SK-N-SH (cell line): ENCODE results near the gene PPP1R16B. TPM values are rescaled to one million over a fixed set of nuclear protein-coding genes. Genes with fewer than 3 reads are reported as not detected.

ENCODE experiments used
- CTCF ChIA-PET: fragments of 300-600, 350-600 bp; formaldehyde crosslinking; extraction: SDS; loops from one replicate; lab custom pipeline; 2021; lab: Yijun Ruan, JAX
- POLR2A ChIA-PET: fragments of 350-600 bp; sonication (Branson Sonifier 250); formaldehyde crosslinking; extraction: SDS; loops from one replicate; lab custom pipeline; 2020; ENCODE audit warnings: antibody characterized with exemption, inconsistent platforms; lab: Yijun Ruan, JAX
- DNase-seq: peaks from one replicate; pipeline ENCODE4 v3.0.0; 2012
- H2AFZ ChIP-seq: fragments of 200-600 bp; sonication (generic); 2 replicates; pipeline ENCODE4 v1.8.1; 2016; ENCODE audit warnings: antibody characterized with exemption, mild to moderate bottlenecking, low read depth
- H3F3A ChIP-seq: fragments of 200-600 bp; sonication (generic); replicated peaks from 2 replicates; pipeline ENCODE3; 2016; ENCODE audit warnings: antibody characterized with exemption, mild to moderate bottlenecking; ENCODE audit not compliant: insufficient read depth
- H3K27ac ChIP-seq, 2 experiments: fragments of 200-500 bp in 1 of 2; fragments of 200-600 bp in 1 of 2; sonication (Bioruptor generic) in 1 of 2; sonication (generic), shearing (Covaris generic) in 1 of 2; 2 replicates each; pipeline versions ENCODE4 v1.5.1 to v1.6.1; 2014 to 2016; ENCODE audit warnings: low read depth in 2 of 2, inconsistent platforms in 1 of 2, low read length in 1 of 2, mild to moderate bottlenecking in 1 of 2, mixed read lengths in 1 of 2
- H3K27me3 ChIP-seq: fragments of 200-600 bp; sonication (generic), shearing (Covaris generic); 2 replicates; pipeline ENCODE4 v1.6.1; 2016; ENCODE audit warnings: mixed run types; ENCODE audit not compliant: insufficient read depth
- H3K36me3 ChIP-seq, 2 experiments: fragments of 200-500 bp in 1 of 2; fragments of 200-600 bp in 1 of 2; sonication (Bioruptor generic) in 1 of 2; sonication (generic) in 1 of 2; replicated peaks in 1 of 2; 2 replicates each; pipeline versions ENCODE3 to v1.5.1; 2014 to 2016; ENCODE audit warnings: low read length in 1 of 2, mild to moderate bottlenecking in 1 of 2; ENCODE audit not compliant: insufficient read depth in 2 of 2, control insufficient read depth in 1 of 2
- H3K4me1 ChIP-seq, 2 experiments: fragments of 200-500 bp in 1 of 2; fragments of 200-600 bp in 1 of 2; sonication (Bioruptor generic) in 1 of 2; sonication (generic), shearing (Covaris generic) in 1 of 2; 2 replicates each; pipeline versions ENCODE4 v1.5.1 to v1.6.1; 2014 to 2016; ENCODE audit warnings: low read depth in 1 of 2, low read length in 1 of 2, mixed run types in 1 of 2; ENCODE audit not compliant: insufficient read depth in 2 of 2, control insufficient read depth in 1 of 2
- H3K4me2 ChIP-seq: fragments of 200-600 bp; sonication (generic), shearing (Covaris generic); 2 replicates; pipeline ENCODE4 v1.6.1; 2017; ENCODE audit warnings: mixed run types
- H3K4me3 ChIP-seq, 2 experiments: fragments of 200-500 bp in 1 of 2; fragments of 200-600 bp in 1 of 2; sonication (Bioruptor generic) in 1 of 2; sonication (generic), shearing (Covaris generic) in 1 of 2; 2 replicates each; pipeline versions ENCODE4 v1.5.1 to v1.8.1; 2014 to 2016; ENCODE audit warnings: low read depth in 2 of 2, inconsistent platforms in 1 of 2, low read length in 1 of 2, mild to moderate bottlenecking in 1 of 2, mixed read lengths in 1 of 2, moderate library complexity in 1 of 2
- H3K79me2 ChIP-seq: fragments of 200-600 bp; sonication (generic); 2 replicates; pipeline ENCODE4 v1.8.1; 2017; ENCODE audit warnings: mild to moderate bottlenecking; ENCODE audit not compliant: insufficient read depth
- H3K9ac ChIP-seq: fragments of 200-600 bp; sonication (generic); 2 replicates; pipeline ENCODE4 v1.6.1; 2017; ENCODE audit warnings: mixed run types
- H3K9me2 ChIP-seq: fragments of 200-600 bp; sonication (generic); 2 replicates; pipeline ENCODE4 v1.6.1; 2017; ENCODE audit warnings: mixed run types
- H3K9me3 ChIP-seq: fragments of 200-600 bp; sonication (generic); 2 replicates; pipeline ENCODE4 v1.6.1; 2017; ENCODE audit warnings: mixed run types, mild to moderate bottlenecking, moderate library complexity
- H4K20me1 ChIP-seq: fragments of 200-600 bp; sonication (generic); 2 replicates; pipeline ENCODE4 v1.6.1; 2017; ENCODE audit warnings: mild to moderate bottlenecking, mixed run types; ENCODE audit not compliant: insufficient read depth
- CHD2 ChIP-seq: fragments of 150-350 bp; IDR thresholded peaks from 2 replicates; pipeline ENCODE4 v1.6.1; 2018; ENCODE audit warnings: low read length; ENCODE audit not compliant: partially characterized antibody
- ELF1 ChIP-seq: IDR thresholded peaks from 2 replicates; pipeline ENCODE4 v1.4.0; 2012
- EZH2phosphoT487 ChIP-seq: fragments of 200-600 bp; sonication (generic); IDR thresholded peaks from 2 replicates; pipeline ENCODE4 v1.6.1; 2017; ENCODE audit warnings: low read depth, mixed run types, mild to moderate bottlenecking, antibody characterized with exemption, moderate library complexity, borderline replicate concordance
- FOSL2 ChIP-seq: IDR thresholded peaks from 2 replicates; pipeline ENCODE4 v1.4.0; 2012; ENCODE audit warnings: low read depth, mild to moderate bottlenecking, moderate library complexity, borderline replicate concordance
- GATA2 ChIP-seq: sonication (generic); formaldehyde crosslinking; IDR thresholded peaks from 2 replicates; pipeline ENCODE4 v1.5.0; 2020; ENCODE audit warnings: mild to moderate bottlenecking, missing genetic modification reagents
- JUND ChIP-seq: IDR thresholded peaks from 2 replicates; pipeline ENCODE4 v1.4.0; 2012
- NFIC ChIP-seq: IDR thresholded peaks from 2 replicates; pipeline ENCODE4 v1.4.0; 2012; ENCODE audit warnings: borderline replicate concordance
- NRF1 ChIP-seq: IDR thresholded peaks from 2 replicates; pipeline ENCODE4 v1.6.1; 2012; ENCODE audit warnings: low read depth, mild to moderate bottlenecking, low read length
- POLR2AphosphoS5 ChIP-seq: IDR thresholded peaks from 2 replicates; pipeline ENCODE4 v1.6.1; 2012; ENCODE audit warnings: low read depth, low read length
- RFX5 ChIP-seq: IDR thresholded peaks from 2 replicates; pipeline ENCODE4 v1.6.1; 2012; ENCODE audit warnings: mild to moderate bottlenecking, improper control_type of control experiment, low read length
- RXRA ChIP-seq: IDR thresholded peaks from 2 replicates; pipeline ENCODE4 v1.4.0; 2012; ENCODE audit warnings: low read depth, mild to moderate bottlenecking, borderline replicate concordance
- SMC3 ChIP-seq: IDR thresholded peaks from 2 replicates; pipeline ENCODE4 v1.6.1; 2012; ENCODE audit warnings: low read depth, low read length, improper control_type of control experiment
- TEAD4 ChIP-seq: IDR thresholded peaks from 2 replicates; pipeline ENCODE4 v1.4.0; 2012; ENCODE audit warnings: mild to moderate bottlenecking, borderline replicate concordance; ENCODE audit not compliant: insufficient read depth
- YY1 ChIP-seq: IDR thresholded peaks from 2 replicates; pipeline ENCODE4 v1.4.0; 2012; ENCODE audit warnings: low read depth, mild to moderate bottlenecking
- WGBS: methylation state at CpG from one replicate; pipeline ENCODE4 v1.1.6; 2017; ENCODE audit warnings: low lambda C conversion rate; 5-methylcytosine and 5-hydroxymethylcytosine counted together
- polyA plus RNA-seq, 3 experiments: library from polyadenylated mRNA; depleted of rRNA; stranded (reverse); fragments of >200 nt; gene quantifications; 2 replicates each; pipeline ENCODE4 v1.2.3, GENCODE V29; 2012
- TF ChIP-seq, protein P1 (sequence below): IDR thresholded peaks from 2 replicates; pipeline ENCODE4; 2012
- TF ChIP-seq, protein P2 (sequence below): fragments of 150-350 bp; IDR thresholded peaks from 2 replicates; pipeline ENCODE4 v1.6.1; 2016; ENCODE audit warnings: mild to moderate bottlenecking, low read depth, low read length
- TF ChIP-seq, protein P3 (sequence below): IDR thresholded peaks from 2 replicates; pipeline ENCODE4 v1.4.0; 2012; ENCODE audit warnings: low read depth, borderline replicate concordance

PPP1R16B gene
- polyA plus RNA-seq, 1 of the 3 experiments (the other 2 are of a cell fraction): 0.28 TPM

DNA sequence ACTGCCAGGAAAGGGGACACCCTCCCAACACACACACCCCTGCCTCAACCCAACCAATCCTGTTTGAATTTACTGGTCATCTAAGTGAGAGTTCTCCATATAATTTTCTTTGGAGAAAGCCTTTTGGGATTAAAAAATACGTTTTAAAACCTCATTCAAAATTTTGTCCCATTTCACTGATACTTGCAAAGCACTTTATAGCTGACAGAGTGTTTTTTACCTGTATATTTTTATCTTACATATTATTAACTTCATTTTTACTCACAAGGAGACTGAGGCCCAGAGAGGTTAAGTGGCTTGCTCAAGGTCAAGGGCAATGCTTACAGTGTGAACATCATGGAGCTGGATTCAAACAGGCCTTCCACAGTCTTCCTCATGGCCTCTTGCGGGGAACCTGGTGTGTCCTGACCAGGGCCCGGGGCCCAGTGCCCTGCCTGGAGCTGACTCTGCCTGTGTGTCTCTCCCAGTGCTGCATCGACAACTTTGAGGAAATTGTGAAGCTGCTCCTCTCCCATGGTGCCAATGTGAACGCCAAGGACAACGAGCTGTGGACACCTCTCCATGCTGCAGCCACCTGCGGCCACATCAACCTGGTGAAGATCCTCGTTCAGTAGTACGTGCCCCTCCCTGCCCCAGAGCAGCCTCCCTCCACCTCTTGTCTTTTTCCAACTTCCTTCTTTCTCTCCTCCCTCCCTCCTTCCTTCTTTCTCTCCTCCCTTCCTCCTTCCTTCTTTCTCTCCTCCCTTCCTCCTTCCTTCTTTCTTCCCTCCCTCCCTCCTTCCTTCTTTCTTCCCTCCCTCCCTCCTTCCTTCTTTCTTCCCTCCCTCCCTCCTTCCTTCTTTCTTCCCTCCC is 89.8 kb downstream of the PPP1R16B start:
- no peak overlapping the region for H3K4me2 ChIP-seq
- no peaks in the 10 kb centered on the region for H3F3A ChIP-seq
- POLR2A ChIA-PET: interaction anchor here (0.6 to 4.0 kb wide), 5 partner anchors 12 to 37 kb away, joined by 3 to 23 read pairs (median 3); partner anchors contain the start of gene FAM83D
- H3K27ac ChIP-seq: peak overlapping the region in 1 of 2 experiments; percentile 80; a peak in 1 of 4 replicates
- peaks cover 0 to 2% of the 10 kb centered on the region in 2 experiments for H3K36me3 ChIP-seq
- WGBS: 49% methylated on average over 5 of the region's 9 CpGs
- H3K9ac ChIP-seq: no peak overlapping the region
- no peak for DNase-seq
- H3K79me2 ChIP-seq: no peaks in the 10 kb centered on the region
- no peak overlapping the region for H2AFZ ChIP-seq
- H4K20me1 ChIP-seq: no peaks in the 10 kb centered on the region
- no peak for TF ChIP-seq RXRA
- TF ChIP-seq, protein P1, sequence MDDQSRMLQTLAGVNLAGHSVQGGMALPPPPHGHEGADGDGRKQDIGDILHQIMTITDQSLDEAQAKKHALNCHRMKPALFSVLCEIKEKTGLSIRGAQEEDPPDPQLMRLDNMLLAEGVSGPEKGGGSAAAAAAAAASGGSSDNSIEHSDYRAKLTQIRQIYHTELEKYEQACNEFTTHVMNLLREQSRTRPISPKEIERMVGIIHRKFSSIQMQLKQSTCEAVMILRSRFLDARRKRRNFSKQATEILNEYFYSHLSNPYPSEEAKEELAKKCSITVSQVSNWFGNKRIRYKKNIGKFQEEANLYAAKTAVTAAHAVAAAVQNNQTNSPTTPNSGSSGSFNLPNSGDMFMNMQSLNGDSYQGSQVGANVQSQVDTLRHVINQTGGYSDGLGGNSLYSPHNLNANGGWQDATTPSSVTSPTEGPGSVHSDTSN: no peak
- TF ChIP-seq, protein P2, sequence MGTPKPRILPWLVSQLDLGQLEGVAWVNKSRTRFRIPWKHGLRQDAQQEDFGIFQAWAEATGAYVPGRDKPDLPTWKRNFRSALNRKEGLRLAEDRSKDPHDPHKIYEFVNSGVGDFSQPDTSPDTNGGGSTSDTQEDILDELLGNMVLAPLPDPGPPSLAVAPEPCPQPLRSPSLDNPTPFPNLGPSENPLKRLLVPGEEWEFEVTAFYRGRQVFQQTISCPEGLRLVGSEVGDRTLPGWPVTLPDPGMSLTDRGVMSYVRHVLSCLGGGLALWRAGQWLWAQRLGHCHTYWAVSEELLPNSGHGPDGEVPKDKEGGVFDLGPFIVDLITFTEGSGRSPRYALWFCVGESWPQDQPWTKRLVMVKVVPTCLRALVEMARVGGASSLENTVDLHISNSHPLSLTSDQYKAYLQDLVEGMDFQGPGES: no peak
- TF ChIP-seq TEAD4: no peak
- no peak for TF ChIP-seq CHD2
- no peak for TF ChIP-seq EZH2phosphoT487
- no peak for TF ChIP-seq RFX5
- TF ChIP-seq JUND: no peak
- no peak for TF ChIP-seq NFIC
- TF ChIP-seq, protein P3, sequence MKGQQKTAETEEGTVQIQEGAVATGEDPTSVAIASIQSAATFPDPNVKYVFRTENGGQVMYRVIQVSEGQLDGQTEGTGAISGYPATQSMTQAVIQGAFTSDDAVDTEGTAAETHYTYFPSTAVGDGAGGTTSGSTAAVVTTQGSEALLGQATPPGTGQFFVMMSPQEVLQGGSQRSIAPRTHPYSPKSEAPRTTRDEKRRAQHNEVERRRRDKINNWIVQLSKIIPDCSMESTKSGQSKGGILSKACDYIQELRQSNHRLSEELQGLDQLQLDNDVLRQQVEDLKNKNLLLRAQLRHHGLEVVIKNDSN: no peak
- CTCF ChIA-PET: interaction anchor here (0.8 to 6.7 kb wide), 18 partner anchors 8 to 262 kb away, joined by 3 to 58 read pairs (median 4); partner anchors contain the start of genes FAM83D, PPP1R16B and SLC32A1
- H3K27me3 ChIP-seq: peaks cover 14% of the 10 kb centered on the region; the same call in 1 of the 2 replicates
- no peaks in the 10 kb centered on the region for H3K9me2 ChIP-seq
- peaks cover 0 to 28% of the 10 kb centered on the region in 2 experiments; a peak in 1 of 4 replicates for H3K4me1 ChIP-seq
- H3K9me3 ChIP-seq: no peaks in the 10 kb centered on the region
- H3K4me3 ChIP-seq: no peak overlapping the region

DNA sequence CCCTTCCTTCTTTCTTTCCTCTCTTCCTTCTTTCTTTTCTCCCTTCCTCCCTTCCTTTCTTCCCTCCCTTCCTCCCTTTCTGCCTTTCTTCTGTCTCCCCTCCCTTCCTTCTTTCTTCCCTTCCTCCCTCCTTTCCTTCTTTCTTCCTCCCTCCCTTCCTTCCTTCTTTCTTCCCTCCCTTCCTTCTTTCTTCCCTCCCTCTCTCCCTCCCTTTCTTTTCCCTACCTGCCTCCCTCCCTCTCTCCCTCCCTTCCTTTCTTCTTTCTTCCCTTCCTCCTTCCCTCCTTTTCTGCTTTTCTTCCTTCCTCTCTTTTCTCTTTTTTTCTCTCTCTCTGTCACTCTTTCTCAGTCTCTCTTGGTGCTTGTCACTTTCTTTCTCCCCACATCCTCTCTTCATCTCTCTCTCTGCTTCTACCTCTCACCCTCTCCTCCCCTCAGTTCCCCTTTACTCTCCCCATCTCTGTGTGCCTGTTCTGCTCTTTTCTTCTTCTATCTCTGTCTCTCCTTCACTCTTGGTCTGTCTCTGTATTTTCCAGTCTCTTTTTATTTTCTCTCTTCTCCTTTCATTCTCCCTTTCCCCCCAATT is 90.6 kb downstream of the PPP1R16B start:
- no peak overlapping the region for H3K27ac ChIP-seq
- H3K36me3 ChIP-seq: peaks cover 0 to 2% of the 10 kb centered on the region in 2 experiments
- H2AFZ ChIP-seq: no peak overlapping the region
- peaks cover 17% of the 10 kb centered on the region; the same call in 1 of the 2 replicates for H3K27me3 ChIP-seq
- H3F3A ChIP-seq: no peaks in the 10 kb centered on the region
- no peak for TF ChIP-seq FOSL2
- TF ChIP-seq, protein P1: no peak
- TF ChIP-seq, protein P2: no peak
- TF ChIP-seq EZH2phosphoT487: no peak
- no peak for TF ChIP-seq ELF1
- no peak for TF ChIP-seq JUND
- no peak for TF ChIP-seq RXRA
- TF ChIP-seq POLR2AphosphoS5: no peak
- no peak for TF ChIP-seq NFIC
- TF ChIP-seq YY1: no peak
- TF ChIP-seq, protein P3: no peak
- TF ChIP-seq SMC3: no peak
- TF ChIP-seq NRF1: no peak
- no peak for TF ChIP-seq GATA2
- no peaks in the 10 kb centered on the region for H3K9me3 ChIP-seq
- no peak for DNase-seq
- H3K4me3 ChIP-seq: no peak overlapping the region
- ChIA-PET CTCF (interaction anchor here (1.1 to 5.6 kb wide), 5 partner anchors 8 to 166 kb away, joined by 3 to 52 read pairs (median 25); partner anchors contain the start of gene PPP1R16B), POLR2A (no interaction called here)
- H3K4me2 ChIP-seq: no peak overlapping the region
- no peaks in the 10 kb centered on the region for H4K20me1 ChIP-seq
- peaks cover 0 to 30% of the 10 kb centered on the region in 2 experiments; a peak in 1 of 4 replicates for H3K4me1 ChIP-seq
- H3K79me2 ChIP-seq: no peaks in the 10 kb centered on the region
- H3K9ac ChIP-seq: no peak overlapping the region
- H3K9me2 ChIP-seq: no peaks in the 10 kb centered on the region
